Aorta (tissue), 5 donors: ENCODE measurements around the gene CANT1. TPM values are rescaled to one million over a fixed set of nuclear protein-coding genes. Genes with fewer than 3 reads are reported as not detected.

Experiments
- ATAC-seq: fragments of 200-7000 bp; cut with Tn5 transposase; one replicate; pipeline ENCODE4 v1.9.1; 2022; ENCODE audit warnings: moderate library complexity; ENCODE audit not compliant: low FRiP score
- DNase-seq, 2 donors: peaks; one replicate each; pipeline ENCODE4 v3.0.0-alpha.2; 2020
- H3K27ac ChIP-seq, 2 donors: one replicate each; pipeline ENCODE4 v1.5.1; 2013; ENCODE audit warnings: low read length in 2 of 2, mild to moderate bottlenecking in 2 of 2, moderate library complexity in 2 of 2, control low read depth in 1 of 2, inconsistent platforms in 1 of 2, low read depth in 1 of 2
- H3K27me3 ChIP-seq, 2 donors: one replicate each; pipeline ENCODE4 v1.6.1; 2013; ENCODE audit warnings: control low read depth in 1 of 2, low read length in 1 of 2, mild to moderate bottlenecking in 1 of 2, moderate library complexity in 1 of 2; ENCODE audit not compliant: insufficient read depth in 2 of 2, control insufficient read depth in 1 of 2
- H3K36me3 ChIP-seq, 2 donors: one replicate each; pipeline ENCODE4 v1.6.1; 2013; ENCODE audit warnings: control low read depth in 1 of 2, low read length in 1 of 2, mild to moderate bottlenecking in 1 of 2; ENCODE audit not compliant: insufficient read depth in 2 of 2, control insufficient read depth in 1 of 2
- H3K4me1 ChIP-seq, 2 donors: one replicate each; pipeline ENCODE4 v1.6.1; 2013; ENCODE audit warnings: low read length in 2 of 2, control low read depth in 1 of 2, mild to moderate bottlenecking in 1 of 2, moderate library complexity in 1 of 2; ENCODE audit not compliant: insufficient read depth in 2 of 2, control insufficient read depth in 1 of 2
- H3K4me3 ChIP-seq, 2 donors: one replicate each; pipeline ENCODE4 v1.5.1; 2013; ENCODE audit warnings: low read length in 2 of 2, control low read depth in 1 of 2, mild to moderate bottlenecking in 1 of 2
- H3K9me3 ChIP-seq: one replicate; pipeline ENCODE4 v1.6.1; 2013; ENCODE audit warnings: mild to moderate bottlenecking, low read length; ENCODE audit not compliant: control insufficient read depth
- WGBS, 2 donors: extraction: QIAGEN DNeasy Blood & Tissue Kit; methylation state at CpG; one replicate each; pipeline ENCODE4 v1.1.7; 2013; 5-methylcytosine and 5-hydroxymethylcytosine counted together
- intact Hi-C, 2 donors: fragments of 100-400 bp; cut with DNase I; formaldehyde crosslinking; loops; one replicate each; pipeline versions ENCODE4 v1.14.2 to v1.15.0; 2022
- polyA plus RNA-seq, 2 donors: library from polyadenylated mRNA; stranded (reverse); fragments of 200-250 nt; gene quantifications; one replicate each; pipeline ENCODE4 v1.2.3, GENCODE V29; 2013
- total RNA-seq, 2 donors: library from RNA; stranded (reverse); fragmentation: NEBNext Ultra II Directional; extraction: Animal tissue kit (Norgen Biotek cat#: 25700); gene quantifications; one replicate each; pipeline ENCODE4 v1.2.1, GENCODE V29; 2021
- donor health status: healthy with polysubstance abuse.
- donor health status: Bipolar disorder and iron deficiency.
- donor health status: DM: no; HTN: no; CAD: no.
- donor health status: DM: no; HTN: no; CAD: no.
- donor health status: DM: yes; HTN: yes; CAD: no.

The CANT1 gene
- total and polyA plus RNA-seq, 4 donors = 11.0 to 45.5 (median 26.0) TPM

- H3K27me3 ChIP-seq = no peaks in the 10 kb centered on the region
- H3K9me3 ChIP-seq = no peaks in the 10 kb centered on the region
- H3K4me3 ChIP-seq = no peak overlapping the region
- 65 to 72% methylated on average over 20 of the region's 20 CpGs for WGBS, 2 donors
- peaks cover 0 to 3% of the 10 kb centered on the region in 2 donors for H3K4me1 ChIP-seq
- H3K27ac ChIP-seq = no peak overlapping the region
- intact Hi-C loops = no loop called here
- H3K36me3 ChIP-seq = no peaks in the 10 kb centered on the region
- DNase-seq (peak in 1 of 2 donors; percentile 63), ATAC-seq (no peak)
These were observed 6.6 kb downstream of the CANT1 start for GRCh38 chr17:79002796-79003593.

- no peaks in the 10 kb centered on the region for H3K36me3 ChIP-seq
- no peak overlapping the region for H3K27ac ChIP-seq
- no peak overlapping the region for H3K4me3 ChIP-seq
- H3K9me3 ChIP-seq = no peaks in the 10 kb centered on the region
- WGBS, 2 donors = 88 to 92% methylated on average over 14 of the region's 14 CpGs
- peaks cover 0 to 3% of the 10 kb centered on the region in 2 donors for H3K4me1 ChIP-seq
- H3K27me3 ChIP-seq = no peaks in the 10 kb centered on the region
- DNase-seq = peak in 1 of 2 donors; percentile 33
- ATAC-seq = no peak
- intact Hi-C loops = no loop called here
These were observed 7.3 kb downstream of the CANT1 start for GRCh38 chr17:79002291-79002690.

- Histone ChIP-seq H3K36me3 (no peaks in the 10 kb centered on the region), H3K4me3 (no peak overlapping the region), H3K9me3 (no peaks in the 10 kb centered on the region), H3K27me3 (no peaks in the 10 kb centered on the region), H3K27ac (no peak overlapping the region), H3K4me1 (peaks cover 0 to 3% of the 10 kb centered on the region in 2 donors)
- 88 to 91% methylated on average over 19 of the region's 19 CpGs for WGBS, 2 donors
- DNase-seq (peak; percentile 43 to 73), ATAC-seq (no peak)
- intact Hi-C loops = no loop called here
These were observed 8.2 kb downstream of the CANT1 start for GRCh38 chr17:79001190-79002020.

- no peaks in the 10 kb centered on the region for H3K9me3 ChIP-seq
- H3K36me3 ChIP-seq = no peaks in the 10 kb centered on the region
- ATAC-seq (no peak), DNase-seq (peak; percentile 44 to 67)
- H3K4me3 ChIP-seq = no peak overlapping the region
- H3K27me3 ChIP-seq = no peaks in the 10 kb centered on the region
- peaks cover 0 to 3% of the 10 kb centered on the region in 2 donors for H3K4me1 ChIP-seq
- 91 to 94% methylated on average over 25 of the region's 25 CpGs for WGBS, 2 donors
- H3K27ac ChIP-seq = peak overlapping the region in 1 of 2 donors; percentile 15
- intact Hi-C loops = no loop called here
These were observed 9.0 kb downstream of the CANT1 start for GRCh38 chr17:79000396-79001189.

GRCh38 chr17:78999947-79000395, 9.6 kb downstream of the CANT1 start:
- 95% methylated on average over 12 of the region's 12 CpGs for WGBS, 2 donors
- intact Hi-C loops = no loop called here
- ATAC-seq (no peak), DNase-seq (peak in 1 of 2 donors; percentile 30)
- Histone ChIP-seq H3K36me3 (no peaks in the 10 kb centered on the region), H3K4me3 (no peak overlapping the region), H3K4me1 (peaks cover 0 to 3% of the 10 kb centered on the region in 2 donors), H3K27me3 (no peaks in the 10 kb centered on the region), H3K27ac (no peak overlapping the region), H3K9me3 (no peaks in the 10 kb centered on the region)

- Histone ChIP-seq H3K36me3 (peaks cover 0 to 1% of the 10 kb centered on the region in 2 donors), H3K9me3 (no peaks in the 10 kb centered on the region), H3K27ac (peak overlapping the region in 1 of 2 donors; percentile 94), H3K4me3 (no peak overlapping the region), H3K27me3 (no peaks in the 10 kb centered on the region), H3K4me1 (peaks cover 0 to 3% of the 10 kb centered on the region in 2 donors)
- intact Hi-C loops = no loop called here
- 80 to 81% methylated on average over 17 of the region's 17 CpGs for WGBS, 2 donors
- ATAC-seq = no peak
- peak; percentile 46 to 57 for DNase-seq
These were observed 10.4 kb downstream of the CANT1 start for GRCh38 chr17:78999056-78999768.

- Histone ChIP-seq H3K4me1 (peaks cover 0 to 3% of the 10 kb centered on the region in 2 donors), H3K9me3 (no peaks in the 10 kb centered on the region), H3K27ac (peak overlapping the region in 1 of 2 donors; percentile 94), H3K36me3 (peaks cover 0 to 2% of the 10 kb centered on the region in 2 donors), H3K4me3 (no peak overlapping the region), H3K27me3 (no peaks in the 10 kb centered on the region)
- DNase-seq = peak; percentile 88 to 89
- ATAC-seq = peak; percentile 89
- intact Hi-C loops = no loop called here
- 6% methylated on average over 28 of the region's 28 CpGs for WGBS, 2 donors
These were observed 11.1 kb downstream of the CANT1 start for GRCh38 chr17:78998311-78999055.
